BE2C (cell line): ENCODE measurements around the gene G0S2.
A peak's percentile ranks its signal among the peaks of the same experiment; 100 is the strongest.

Experiments used
- DNase-seq: peaks from one replicate; pipeline ENCODE4 v3.0.0-alpha.2; 2020
- H3K27me3 ChIP-seq: fragments of 250-450 bp; sonication (Bioruptor Pico); 2 replicates; pipeline ENCODE4 v1.5.1; 2020; ENCODE audit warnings: mild to moderate bottlenecking
- H3K36me3 ChIP-seq: fragments of 250-450 bp; sonication (Bioruptor Pico); 2 replicates; pipeline ENCODE4 v1.5.1; 2020; ENCODE audit warnings: mild to moderate bottlenecking
- H3K4me1 ChIP-seq: fragments of 250-450 bp; sonication (Bioruptor Pico); 2 replicates; pipeline ENCODE4 v1.5.1; 2020
- H3K4me3 ChIP-seq: 2 replicates; pipeline ENCODE4 v1.5.1; 2011; ENCODE audit warnings: low read depth, low read length
- H3K9me3 ChIP-seq: fragments of 250-450 bp; sonication (Bioruptor Pico); 2 replicates; pipeline ENCODE4 v1.5.1; 2020
- TF ChIP-seq, protein P1 (sequence below): IDR thresholded peaks from 2 replicates; pipeline ENCODE4 v1.5.1; 2012; ENCODE audit warnings: mild to moderate bottlenecking, low read depth, low read length

Gene G0S2

GRCh38 chr1:209652121-209652735 is 23.0 kb upstream of the G0S2 start, which contains the start of gene LAMB3:
TSS of gene LAMB3 (minus strand) at chr1:209652425. CDS start at chr1:209650944, 1,481 bp downstream.
- Histone ChIP-seq H3K36me3 (no peaks in the 10 kb centered on the region), H3K4me3 (no peak within 1 kb of the TSS), H3K9me3 (no peaks in the 10 kb centered on the region), H3K4me1 (no peaks in the 10 kb centered on the region; the same call in none of the 2 replicates), H3K27me3 (no peaks in the 10 kb centered on the region)
- DNase-seq = no peak
- TF ChIP-seq, protein P1, sequence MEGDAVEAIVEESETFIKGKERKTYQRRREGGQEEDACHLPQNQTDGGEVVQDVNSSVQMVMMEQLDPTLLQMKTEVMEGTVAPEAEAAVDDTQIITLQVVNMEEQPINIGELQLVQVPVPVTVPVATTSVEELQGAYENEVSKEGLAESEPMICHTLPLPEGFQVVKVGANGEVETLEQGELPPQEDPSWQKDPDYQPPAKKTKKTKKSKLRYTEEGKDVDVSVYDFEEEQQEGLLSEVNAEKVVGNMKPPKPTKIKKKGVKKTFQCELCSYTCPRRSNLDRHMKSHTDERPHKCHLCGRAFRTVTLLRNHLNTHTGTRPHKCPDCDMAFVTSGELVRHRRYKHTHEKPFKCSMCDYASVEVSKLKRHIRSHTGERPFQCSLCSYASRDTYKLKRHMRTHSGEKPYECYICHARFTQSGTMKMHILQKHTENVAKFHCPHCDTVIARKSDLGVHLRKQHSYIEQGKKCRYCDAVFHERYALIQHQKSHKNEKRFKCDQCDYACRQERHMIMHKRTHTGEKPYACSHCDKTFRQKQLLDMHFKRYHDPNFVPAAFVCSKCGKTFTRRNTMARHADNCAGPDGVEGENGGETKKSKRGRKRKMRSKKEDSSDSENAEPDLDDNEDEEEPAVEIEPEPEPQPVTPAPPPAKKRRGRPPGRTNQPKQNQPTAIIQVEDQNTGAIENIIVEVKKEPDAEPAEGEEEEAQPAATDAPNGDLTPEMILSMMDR = no peak

GRCh38 chr1:209652873-209653401 is 22.3 kb upstream of the G0S2 start:
- H3K4me1 ChIP-seq = no peaks in the 10 kb centered on the region; the same call in none of the 2 replicates
- no peaks in the 10 kb centered on the region for H3K36me3 ChIP-seq
- H3K9me3 ChIP-seq = no peaks in the 10 kb centered on the region
- DNase-seq = peak; percentile 39
- no peaks in the 10 kb centered on the region for H3K27me3 ChIP-seq
- TF ChIP-seq, protein P1 = no peak
- no peak overlapping the region for H3K4me3 ChIP-seq

GRCh38 chr1:209653915-209654351 is 21.3 kb upstream of the G0S2 start:
- TF ChIP-seq, protein P1 = no peak
- Histone ChIP-seq H3K36me3 (no peaks in the 10 kb centered on the region), H3K4me3 (no peak overlapping the region), H3K27me3 (no peaks in the 10 kb centered on the region), H3K9me3 (no peaks in the 10 kb centered on the region), H3K4me1 (no peaks in the 10 kb centered on the region; the same call in none of the 2 replicates)
- DNase-seq = no peak

DNA sequence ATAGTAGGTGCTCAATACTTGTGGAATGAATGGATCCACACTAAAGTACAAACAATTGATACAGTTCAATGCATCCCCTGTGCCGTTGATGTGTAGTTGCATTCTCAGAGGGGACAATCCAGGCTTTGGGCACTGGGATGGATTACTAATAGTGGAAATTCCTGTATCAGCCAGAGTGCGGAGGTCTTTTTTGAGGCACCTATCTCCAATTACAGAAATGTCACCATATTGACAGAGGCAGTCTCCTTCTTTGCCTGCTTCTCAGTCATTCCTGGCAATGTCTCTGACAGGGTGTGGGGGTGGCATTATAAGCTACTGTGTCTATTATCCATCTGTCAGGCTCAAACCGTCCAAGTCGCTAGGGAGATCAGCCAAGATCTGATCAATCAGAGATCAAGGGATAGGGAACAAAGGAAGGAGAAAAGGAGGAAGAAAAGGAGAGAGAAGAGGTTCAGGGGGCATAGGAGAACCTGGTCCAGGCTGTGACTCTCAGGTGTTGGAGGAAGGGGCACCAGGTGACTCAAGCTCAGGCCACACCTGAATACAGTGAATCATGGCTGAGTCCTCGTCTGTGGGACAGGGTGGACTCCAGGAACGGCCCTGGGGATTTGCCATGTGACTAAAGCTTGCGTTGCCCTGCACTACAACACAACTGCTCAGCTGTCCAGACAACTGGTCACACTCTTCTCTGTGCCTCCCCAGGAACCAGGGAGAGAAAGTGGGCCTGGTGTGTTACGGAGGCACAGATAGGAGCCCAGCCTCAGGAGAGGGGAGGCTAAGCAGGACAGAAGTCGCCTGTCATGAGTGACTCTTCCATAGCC is 19.6 kb upstream of the G0S2 start:
- Histone ChIP-seq H3K36me3 (no peaks in the 10 kb centered on the region), H3K9me3 (no peaks in the 10 kb centered on the region), H3K4me1 (no peaks in the 10 kb centered on the region; the same call in 1 of the 2 replicates), H3K4me3 (no peak overlapping the region), H3K27me3 (no peaks in the 10 kb centered on the region)
- TF ChIP-seq, protein P1 = no peak
- DNase-seq = no peak

GRCh38 chr1:209657140-209657879 is 17.9 kb upstream of the G0S2 start:
- no peaks in the 10 kb centered on the region for H3K9me3 ChIP-seq
- H3K27me3 ChIP-seq = no peaks in the 10 kb centered on the region
- no peak overlapping the region for H3K4me3 ChIP-seq
- DNase-seq = no peak
- H3K4me1 ChIP-seq = no peaks in the 10 kb centered on the region
- TF ChIP-seq, protein P1 = no peak
- H3K36me3 ChIP-seq = no peaks in the 10 kb centered on the region
